Adipocyte (in vitro differentiated cells): ENCODE measurements around the gene SYT7.

Experiments used
- DNase-seq: peaks from one replicate; pipeline ENCODE4 v3.0.0-alpha.2; 2015; ENCODE audit warnings: low read depth
- H3K27me3 ChIP-seq: replicated peaks from 2 replicates; pipeline ENCODE4 v1.7.0; 2013; ENCODE audit warnings: mild to moderate bottlenecking, low read length, moderate library complexity; ENCODE audit not compliant: control insufficient read depth, insufficient read depth
- H3K36me3 ChIP-seq: 2 replicates; pipeline ENCODE4 v1.7.0; 2013; ENCODE audit warnings: low read length, mild to moderate bottlenecking, moderate library complexity; ENCODE audit not compliant: control insufficient read depth, insufficient read depth, severe bottlenecking
- H3K4me1 ChIP-seq: 2 replicates; pipeline ENCODE4 v1.7.0; 2013; ENCODE audit warnings: mild to moderate bottlenecking, low read length, moderate library complexity; ENCODE audit not compliant: control insufficient read depth, insufficient read depth
- H3K4me3 ChIP-seq: 2 replicates; pipeline ENCODE4 v1.7.0; 2013; ENCODE audit warnings: mild to moderate bottlenecking, low read length, moderate library complexity
- H3K9ac ChIP-seq: 2 replicates; pipeline ENCODE4 v1.7.0; 2013; ENCODE audit warnings: mild to moderate bottlenecking, low read length, moderate library complexity
- H3K9me3 ChIP-seq: 2 replicates; pipeline ENCODE4 v1.7.0; 2013; ENCODE audit warnings: mild to moderate bottlenecking, low read length, moderate library complexity; ENCODE audit not compliant: control insufficient read depth

SYT7 gene

GRCh38 chr11:61578819-61579675 is 1.8 kb downstream of the SYT7 start:
- no peak for DNase-seq
- Histone ChIP-seq H3K9me3 (no peaks in the 10 kb centered on the region), H3K4me3 (no peak overlapping the region), H3K4me1 (peaks cover 9% of the 10 kb centered on the region), H3K9ac (no peak overlapping the region), H3K27me3 (peaks cover 29% of the 10 kb centered on the region), H3K36me3 (no peaks in the 10 kb centered on the region)

GRCh38 chr11:61577383-61578118 is 3.3 kb downstream of the SYT7 start:
- H3K4me1 ChIP-seq = peaks cover 9% of the 10 kb centered on the region
- H3K4me3 ChIP-seq = no peak overlapping the region
- H3K27me3 ChIP-seq = peaks cover 34% of the 10 kb centered on the region
- no peak for DNase-seq
- no peaks in the 10 kb centered on the region for H3K9me3 ChIP-seq
- H3K36me3 ChIP-seq = no peaks in the 10 kb centered on the region
- no peak overlapping the region for H3K9ac ChIP-seq

DNA sequence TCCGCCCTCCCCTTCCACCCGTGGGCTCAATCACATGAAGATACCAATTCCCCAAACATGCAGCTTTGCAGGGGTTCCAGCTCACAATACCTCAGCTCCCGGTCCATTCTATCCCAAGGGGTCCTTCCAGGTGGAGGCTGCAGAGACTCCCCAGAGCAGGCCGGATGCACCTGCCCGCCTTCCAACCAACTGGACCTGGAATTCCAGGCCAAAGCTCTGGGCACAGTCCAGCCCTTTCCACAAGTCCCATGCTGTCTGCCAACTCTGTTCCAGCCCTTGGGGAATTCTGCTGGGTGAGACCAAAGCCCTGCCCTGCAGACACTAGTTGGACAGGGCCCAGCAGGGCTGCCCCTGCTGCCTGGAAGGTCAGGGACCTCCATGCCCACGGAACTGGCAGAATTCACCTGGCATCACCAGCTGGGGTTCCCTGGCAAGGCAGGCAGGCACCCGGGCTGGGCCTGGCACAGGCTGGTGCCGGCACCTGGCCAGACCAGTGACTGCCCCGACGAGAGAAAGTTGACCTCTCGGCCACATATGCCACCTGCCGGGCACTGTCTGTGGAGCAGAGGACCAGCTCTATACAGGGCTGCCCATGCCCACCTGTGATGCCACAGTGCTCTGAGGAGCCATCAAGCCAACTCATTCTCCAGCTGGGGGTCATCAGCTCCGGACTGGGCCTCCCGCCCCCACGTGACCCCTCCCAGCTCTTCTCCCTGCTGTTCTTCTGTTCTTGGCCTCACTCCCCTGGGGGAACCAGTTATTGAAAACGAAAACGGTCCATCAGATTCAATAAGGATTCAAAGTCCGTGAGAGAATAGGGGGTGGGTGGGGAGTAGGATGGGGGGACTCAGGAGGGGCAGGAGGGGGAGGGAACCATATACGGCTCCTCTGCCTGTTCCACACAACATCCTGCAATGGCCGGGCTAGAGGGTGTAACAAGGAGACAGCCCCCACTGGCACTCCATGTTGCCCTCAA is 4.7 kb downstream of the SYT7 start:
- H3K9me3 ChIP-seq = no peaks in the 10 kb centered on the region
- no peak overlapping the region for H3K4me3 ChIP-seq
- peaks cover 9% of the 10 kb centered on the region for H3K4me1 ChIP-seq
- no peaks in the 10 kb centered on the region for H3K36me3 ChIP-seq
- no peak overlapping the region for H3K9ac ChIP-seq
- peaks cover 28% of the 10 kb centered on the region for H3K27me3 ChIP-seq
- DNase-seq = no peak

GRCh38 chr11:61574611-61575010 is 6.3 kb downstream of the SYT7 start:
- H3K36me3 ChIP-seq = no peaks in the 10 kb centered on the region
- H3K9ac ChIP-seq = no peak overlapping the region
- no peak for DNase-seq
- peaks cover 35% of the 10 kb centered on the region for H3K27me3 ChIP-seq
- peaks cover 3% of the 10 kb centered on the region for H3K4me1 ChIP-seq
- no peaks in the 10 kb centered on the region for H3K9me3 ChIP-seq
- H3K4me3 ChIP-seq = no peak overlapping the region

DNA sequence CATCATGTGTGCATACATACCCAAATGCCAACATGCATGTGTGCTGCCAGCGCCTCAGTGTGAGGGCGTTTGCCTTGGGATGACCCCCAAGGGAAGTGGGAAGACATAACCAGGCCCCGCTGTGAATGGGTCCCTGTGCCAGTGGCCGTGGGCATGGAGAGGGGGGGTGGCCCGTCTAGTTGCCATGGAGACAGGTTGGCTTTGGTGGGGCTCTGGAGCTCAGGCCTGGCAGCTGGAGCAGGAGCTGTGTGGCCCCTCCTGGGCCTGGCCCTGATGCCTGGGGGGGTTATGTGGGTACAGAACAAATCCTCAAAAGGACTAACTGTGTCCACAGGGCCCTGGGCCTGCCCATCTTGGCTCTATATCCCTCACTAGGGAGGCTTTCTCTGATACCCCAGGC is 8.0 kb downstream of the SYT7 start:
- no peak for DNase-seq
- Histone ChIP-seq H3K9me3 (no peaks in the 10 kb centered on the region), H3K9ac (no peak overlapping the region), H3K4me3 (no peak overlapping the region), H3K36me3 (no peaks in the 10 kb centered on the region), H3K4me1 (peaks cover 3% of the 10 kb centered on the region), H3K27me3 (peaks cover 44% of the 10 kb centered on the region)

- Histone ChIP-seq H3K27me3 (peaks cover 44% of the 10 kb centered on the region), H3K4me1 (no peaks in the 10 kb centered on the region), H3K9me3 (no peaks in the 10 kb centered on the region)
These were observed 9.0 kb downstream of the SYT7 start for GRCh38 chr11:61571869-61572268.

DNA sequence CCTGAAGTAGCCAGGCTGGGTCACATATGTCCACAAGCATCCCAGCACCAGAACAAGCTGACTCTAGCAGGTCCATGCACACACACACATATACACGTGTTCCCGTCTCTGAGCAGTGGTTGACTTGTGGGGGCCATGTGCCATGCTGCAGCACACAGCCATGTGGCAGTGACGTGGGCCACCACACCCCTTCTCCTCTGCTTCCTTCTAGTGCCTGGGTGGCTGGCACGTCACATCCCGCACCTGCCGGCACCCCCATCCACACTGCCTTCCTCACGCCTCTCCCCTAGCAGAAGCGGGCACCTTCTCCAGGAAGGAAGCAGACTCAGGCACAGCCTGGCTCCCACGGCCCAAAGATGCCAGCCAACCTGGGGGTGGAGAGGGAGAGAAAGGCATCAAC is 9.5 kb downstream of the SYT7 start:
- Histone ChIP-seq H3K27me3 (peaks cover 48% of the 10 kb centered on the region), H3K4me3 (no peak overlapping the region), H3K4me1 (no peaks in the 10 kb centered on the region), H3K9me3 (no peaks in the 10 kb centered on the region), H3K9ac (no peak overlapping the region), H3K36me3 (no peaks in the 10 kb centered on the region)
- DNase-seq = no peak

More at GRCh38 chr11:61571869-61572268, 9.0 kb downstream of the SYT7 start:
- no peak overlapping the region for H3K4me3 ChIP-seq
- no peaks in the 10 kb centered on the region for H3K36me3 ChIP-seq
- no peak overlapping the region for H3K9ac ChIP-seq
- DNase-seq = no peak

DNA sequence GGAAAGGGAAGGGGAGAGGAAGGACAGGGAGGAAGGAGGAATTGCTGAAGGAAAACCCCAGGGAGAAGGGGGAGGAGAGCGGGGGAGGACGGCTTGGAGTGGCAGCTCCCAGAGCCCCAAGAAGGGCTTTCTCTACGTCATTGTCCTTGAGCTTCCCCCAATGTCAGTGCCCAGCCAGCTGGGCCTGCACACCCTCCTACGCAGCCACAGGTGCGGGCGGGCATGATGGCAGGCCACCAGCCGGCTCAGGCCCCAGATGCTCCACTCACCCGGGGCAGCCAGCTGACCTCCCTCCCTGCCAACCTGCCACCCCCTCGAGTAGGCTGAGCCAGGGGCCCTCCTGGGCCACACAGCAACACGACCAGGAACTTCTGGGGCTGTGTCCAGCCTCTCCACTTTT is 11.2 kb downstream of the SYT7 start:
- no peaks in the 10 kb centered on the region for H3K4me1 ChIP-seq
- no peak overlapping the region for H3K9ac ChIP-seq
- H3K36me3 ChIP-seq = no peaks in the 10 kb centered on the region
- H3K4me3 ChIP-seq = no peak overlapping the region
- H3K27me3 ChIP-seq = peaks cover 55% of the 10 kb centered on the region
- DNase-seq = no peak
- H3K9me3 ChIP-seq = no peaks in the 10 kb centered on the region

GRCh38 chr11:61569018-61569417 is 11.9 kb downstream of the SYT7 start:
- H3K36me3 ChIP-seq = no peaks in the 10 kb centered on the region
- H3K9ac ChIP-seq = no peak overlapping the region
- no peaks in the 10 kb centered on the region for H3K9me3 ChIP-seq
- no peaks in the 10 kb centered on the region for H3K4me1 ChIP-seq
- no peak for DNase-seq
- no peak overlapping the region for H3K4me3 ChIP-seq
- peaks cover 59% of the 10 kb centered on the region for H3K27me3 ChIP-seq

- H3K9ac ChIP-seq = no peak overlapping the region
- H3K36me3 ChIP-seq = no peaks in the 10 kb centered on the region
- peak; percentile 84 for DNase-seq
- H3K9me3 ChIP-seq = no peaks in the 10 kb centered on the region
- no peaks in the 10 kb centered on the region for H3K4me1 ChIP-seq
- peaks cover 61% of the 10 kb centered on the region for H3K27me3 ChIP-seq
- H3K4me3 ChIP-seq = peak overlapping the region; percentile 42
These were observed 13.4 kb downstream of the SYT7 start for GRCh38 chr11:61567286-61568061.
